Body of pancreas (tissue), 4 donors: ENCODE data around the gene VRK3.

Experiments
- POLR2A ChIP-seq, 3 donors: fragments of 450-650 bp; IDR thresholded peaks; one replicate each; pipeline ENCODE4 v1.6.1; 2016; ENCODE audit warnings: antibody characterized with exemption in 3 of 3, mild to moderate bottlenecking in 2 of 3
- TF ChIP-seq, protein P1 (sequence below), 7 experiments: fragments of 450-650 bp in 4 of 7; fragments of 200-600 bp in 3 of 7; sonication (generic) in 3 of 7; IDR thresholded peaks; one replicate each; pipeline ENCODE4 v1.5.1; 2016 to 2019; ENCODE audit warnings: antibody characterized with exemption in 7 of 7

DNA sequence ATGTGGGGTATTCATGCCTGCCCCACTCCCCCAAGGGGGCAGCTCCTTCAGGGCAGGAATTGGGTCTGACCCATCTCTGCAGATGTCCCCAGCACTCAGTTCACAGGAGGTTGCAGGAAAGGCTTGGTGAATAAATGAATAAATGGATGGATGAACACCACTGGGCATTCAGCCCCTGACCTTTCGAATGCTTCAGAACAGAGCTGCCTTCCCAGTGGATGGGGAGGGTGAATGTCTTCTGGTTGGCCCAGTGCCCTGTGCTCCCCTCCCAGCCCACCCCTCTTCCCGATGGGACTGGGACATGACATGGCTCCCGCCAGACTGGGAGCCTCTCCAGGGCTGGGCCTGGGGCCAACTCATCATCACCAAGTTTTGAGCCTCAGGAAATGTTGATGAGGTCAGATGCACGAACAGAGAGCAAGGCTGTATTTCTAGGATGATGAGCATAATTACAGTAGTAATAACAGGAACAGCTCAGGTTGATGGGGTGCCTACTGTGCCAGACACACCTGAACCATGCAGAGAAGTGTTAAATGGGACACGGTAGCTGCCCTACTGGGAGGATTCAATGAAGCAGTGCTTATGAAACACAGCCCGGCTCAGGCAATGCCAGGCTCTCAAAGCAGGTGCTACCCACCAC, 25.7 kb downstream of the VRK3 start:
- TF ChIP-seq, protein P1, sequence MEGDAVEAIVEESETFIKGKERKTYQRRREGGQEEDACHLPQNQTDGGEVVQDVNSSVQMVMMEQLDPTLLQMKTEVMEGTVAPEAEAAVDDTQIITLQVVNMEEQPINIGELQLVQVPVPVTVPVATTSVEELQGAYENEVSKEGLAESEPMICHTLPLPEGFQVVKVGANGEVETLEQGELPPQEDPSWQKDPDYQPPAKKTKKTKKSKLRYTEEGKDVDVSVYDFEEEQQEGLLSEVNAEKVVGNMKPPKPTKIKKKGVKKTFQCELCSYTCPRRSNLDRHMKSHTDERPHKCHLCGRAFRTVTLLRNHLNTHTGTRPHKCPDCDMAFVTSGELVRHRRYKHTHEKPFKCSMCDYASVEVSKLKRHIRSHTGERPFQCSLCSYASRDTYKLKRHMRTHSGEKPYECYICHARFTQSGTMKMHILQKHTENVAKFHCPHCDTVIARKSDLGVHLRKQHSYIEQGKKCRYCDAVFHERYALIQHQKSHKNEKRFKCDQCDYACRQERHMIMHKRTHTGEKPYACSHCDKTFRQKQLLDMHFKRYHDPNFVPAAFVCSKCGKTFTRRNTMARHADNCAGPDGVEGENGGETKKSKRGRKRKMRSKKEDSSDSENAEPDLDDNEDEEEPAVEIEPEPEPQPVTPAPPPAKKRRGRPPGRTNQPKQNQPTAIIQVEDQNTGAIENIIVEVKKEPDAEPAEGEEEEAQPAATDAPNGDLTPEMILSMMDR (IDR thresholded peaks at IDR 0.05): no peak
- TF ChIP-seq POLR2A (IDR thresholded peaks at IDR 0.05): no peak
